ENCODE measurements around the gene GKN1. TPM values are rescaled to one million over a fixed set of nuclear protein-coding genes. Genes with fewer than 3 reads are reported as not detected.

The GKN1 gene
- total RNA-seq, 2 experiments from 2014 or later: not detected

- CTCF ChIA-PET (ENCODE audit: unreplicated experiment): no interaction called here
- Histone ChIP-seq H3K79me2 (ENCODE audit: insufficient read depth, low read depth, low read length) (no peaks in the 10 kb centered on the region), H3K27ac (ENCODE audit: low read depth, low read length, poor library complexity, severe bottlenecking) (no peak overlapping the region), H3K9me3 (ENCODE audit: low read length) (no peaks in the 10 kb centered on the region), H2AFZ (ENCODE audit: low read length) (no peak overlapping the region), H4K20me1 (ENCODE audit: insufficient read depth, low read length) (no peaks in the 10 kb centered on the region), H3K36me3 (ENCODE audit: insufficient read depth, low read length) (no peaks in the 10 kb centered on the region), H3K9me2 (ENCODE audit: insufficient read depth, low read length) (no peaks in the 10 kb centered on the region), H3K4me1 (ENCODE audit: insufficient read depth, low read length, poor library complexity, severe bottlenecking) (no peaks in the 10 kb centered on the region), H3K4me3 (ENCODE audit: low read depth, low read length, poor library complexity, severe bottlenecking) (no peak overlapping the region), H3K4me2 (ENCODE audit: low read length) (no peak overlapping the region)
- no peak for DNase-seq (ENCODE audit: low spot score)
- POLR2A ChIA-PET: interaction anchor here (0.7 kb wide), 1 partner anchor 194 kb away, joined by 4 read pairs; no protein-coding TSS in a partner anchor
- intact Hi-C loops (cut with micrococcal nuclease; ENCODE audit: unreplicated experiment): no loop called here
- TF ChIP-seq EZH2phosphoT487 (IDR thresholded peaks at IDR 0.05; ENCODE audit: borderline replicate concordance, low read depth, low read length) (no peak), CTCF (conservative IDR thresholded peaks at IDR 0.05; ENCODE audit: low read length) (no peak)
- no TSS peak for BruUV-seq (replicated peaks)
These were observed 3.0 kb downstream of the GKN1 start for GRCh38 chr2:68977453-68977852.

- Histone ChIP-seq H3K9me2 (ENCODE audit: insufficient read depth, low read length) (no peaks in the 10 kb centered on the region), H3K27ac (ENCODE audit: low read depth, low read length, poor library complexity, severe bottlenecking) (no peak overlapping the region), H3K36me3 (ENCODE audit: insufficient read depth, low read length) (no peaks in the 10 kb centered on the region), H3K79me2 (ENCODE audit: insufficient read depth, low read depth, low read length) (no peaks in the 10 kb centered on the region), H3K4me3 (ENCODE audit: low read depth, low read length, poor library complexity, severe bottlenecking) (no peak overlapping the region), H3K4me2 (ENCODE audit: low read length) (no peak overlapping the region), H2AFZ (ENCODE audit: low read length) (no peak overlapping the region), H3K9me3 (ENCODE audit: low read length) (no peaks in the 10 kb centered on the region), H3K4me1 (ENCODE audit: insufficient read depth, low read length, poor library complexity, severe bottlenecking) (no peaks in the 10 kb centered on the region), H4K20me1 (ENCODE audit: insufficient read depth, low read length) (no peaks in the 10 kb centered on the region)
- no peak for DNase-seq (ENCODE audit: low spot score)
- TF ChIP-seq CTCF (conservative IDR thresholded peaks at IDR 0.05; ENCODE audit: low read length) (no peak), EZH2phosphoT487 (IDR thresholded peaks at IDR 0.05; ENCODE audit: borderline replicate concordance, low read depth, low read length) (no peak)
- intact Hi-C loops (cut with micrococcal nuclease; ENCODE audit: unreplicated experiment): no loop called here
- POLR2A ChIA-PET: interaction anchor here (0.7 kb wide), 1 partner anchor 193 kb away, joined by 4 read pairs; no protein-coding TSS in a partner anchor
- no TSS peak for BruUV-seq (replicated peaks)
- CTCF ChIA-PET (ENCODE audit: unreplicated experiment): no interaction called here
These were observed 3.7 kb downstream of the GKN1 start for GRCh38 chr2:68978098-68978497.

GRCh38 chr2:68980956-68981355 lies 6.5 kb downstream of the GKN1 start:
- Histone ChIP-seq H3K36me3 (ENCODE audit: insufficient read depth, low read length) (no peaks in the 10 kb centered on the region), H3K79me2 (ENCODE audit: insufficient read depth, low read depth, low read length) (no peaks in the 10 kb centered on the region), H3K9me3 (ENCODE audit: low read length) (no peaks in the 10 kb centered on the region), H3K27ac (ENCODE audit: low read depth, low read length, poor library complexity, severe bottlenecking) (no peak overlapping the region), H3K4me1 (ENCODE audit: insufficient read depth, low read length, poor library complexity, severe bottlenecking) (no peaks in the 10 kb centered on the region), H3K4me2 (ENCODE audit: low read length) (no peak overlapping the region), H4K20me1 (ENCODE audit: insufficient read depth, low read length) (no peaks in the 10 kb centered on the region), H3K4me3 (ENCODE audit: low read depth, low read length, poor library complexity, severe bottlenecking) (no peak overlapping the region), H2AFZ (ENCODE audit: low read length) (no peak overlapping the region), H3K9me2 (ENCODE audit: insufficient read depth, low read length) (no peaks in the 10 kb centered on the region)
- POLR2A ChIA-PET: interaction anchor here (0.6 kb wide), 1 partner anchor 1372 kb away, joined by 3 read pairs; no protein-coding TSS in a partner anchor
- DNase-seq (ENCODE audit: low spot score): no peak
- no peak for TF ChIP-seq CTCF (conservative IDR thresholded peaks at IDR 0.05; ENCODE audit: low read length)
- no peak for TF ChIP-seq EZH2phosphoT487 (IDR thresholded peaks at IDR 0.05; ENCODE audit: borderline replicate concordance, low read depth, low read length)
- CTCF ChIA-PET (ENCODE audit: unreplicated experiment): no interaction called here
- intact Hi-C loops (cut with micrococcal nuclease; ENCODE audit: unreplicated experiment): no loop called here
- no TSS peak for BruUV-seq (replicated peaks)
